ENCODE measurements around the gene SLC13A2.

DNA sequence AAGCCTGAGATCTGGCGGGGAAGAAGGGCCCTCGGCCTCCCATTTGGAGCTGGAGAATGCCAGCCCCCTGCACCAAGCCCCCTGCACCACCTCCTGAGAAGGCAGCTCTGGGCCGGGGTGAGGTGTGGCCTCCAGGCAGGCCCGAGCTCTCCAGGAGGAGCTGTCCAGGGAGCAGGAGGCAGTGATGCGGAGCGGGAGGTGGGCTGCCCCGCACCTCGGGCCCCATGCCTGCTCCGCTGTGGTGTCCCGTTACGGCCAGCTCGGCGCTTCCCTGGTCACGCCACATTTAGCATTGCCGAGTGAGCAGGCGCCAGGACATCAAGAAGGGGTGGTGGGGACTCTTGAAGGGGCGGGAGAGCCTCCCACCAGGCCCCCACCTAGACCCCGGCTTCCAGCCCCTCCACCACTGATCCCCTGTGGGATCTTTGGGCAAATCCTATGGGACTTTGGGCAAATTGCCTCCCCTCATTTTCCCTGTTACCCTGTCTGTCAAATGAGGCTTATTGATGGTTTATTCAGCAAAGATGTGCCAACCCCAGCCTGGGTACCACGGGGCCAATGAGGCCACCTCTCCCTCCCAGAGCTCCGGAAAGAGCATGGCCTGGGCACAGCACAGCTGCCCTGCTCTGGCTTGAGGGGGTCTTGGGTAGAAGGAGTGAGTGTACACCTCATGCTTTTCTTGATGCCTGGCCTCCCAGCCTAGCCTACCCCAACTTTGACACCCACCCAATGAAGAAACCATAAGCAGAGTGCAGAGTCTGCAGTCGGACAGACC lies 48.1 kb downstream of the SLC13A2 start:
- TF ChIP-seq, protein P1, sequence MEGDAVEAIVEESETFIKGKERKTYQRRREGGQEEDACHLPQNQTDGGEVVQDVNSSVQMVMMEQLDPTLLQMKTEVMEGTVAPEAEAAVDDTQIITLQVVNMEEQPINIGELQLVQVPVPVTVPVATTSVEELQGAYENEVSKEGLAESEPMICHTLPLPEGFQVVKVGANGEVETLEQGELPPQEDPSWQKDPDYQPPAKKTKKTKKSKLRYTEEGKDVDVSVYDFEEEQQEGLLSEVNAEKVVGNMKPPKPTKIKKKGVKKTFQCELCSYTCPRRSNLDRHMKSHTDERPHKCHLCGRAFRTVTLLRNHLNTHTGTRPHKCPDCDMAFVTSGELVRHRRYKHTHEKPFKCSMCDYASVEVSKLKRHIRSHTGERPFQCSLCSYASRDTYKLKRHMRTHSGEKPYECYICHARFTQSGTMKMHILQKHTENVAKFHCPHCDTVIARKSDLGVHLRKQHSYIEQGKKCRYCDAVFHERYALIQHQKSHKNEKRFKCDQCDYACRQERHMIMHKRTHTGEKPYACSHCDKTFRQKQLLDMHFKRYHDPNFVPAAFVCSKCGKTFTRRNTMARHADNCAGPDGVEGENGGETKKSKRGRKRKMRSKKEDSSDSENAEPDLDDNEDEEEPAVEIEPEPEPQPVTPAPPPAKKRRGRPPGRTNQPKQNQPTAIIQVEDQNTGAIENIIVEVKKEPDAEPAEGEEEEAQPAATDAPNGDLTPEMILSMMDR (IDR thresholded peaks at IDR 0.05), result no peak
- no peak for TF ChIP-seq POLR2AphosphoS5 (IDR thresholded peaks at IDR 0.05)
- no peak for TF ChIP-seq EP300 (IDR thresholded peaks at IDR 0.05; ENCODE audit: low read depth)
- TF ChIP-seq POLR2A (IDR thresholded peaks at IDR 0.05), result no peak
